ENCODE data around the gene DPY30.

DNA sequence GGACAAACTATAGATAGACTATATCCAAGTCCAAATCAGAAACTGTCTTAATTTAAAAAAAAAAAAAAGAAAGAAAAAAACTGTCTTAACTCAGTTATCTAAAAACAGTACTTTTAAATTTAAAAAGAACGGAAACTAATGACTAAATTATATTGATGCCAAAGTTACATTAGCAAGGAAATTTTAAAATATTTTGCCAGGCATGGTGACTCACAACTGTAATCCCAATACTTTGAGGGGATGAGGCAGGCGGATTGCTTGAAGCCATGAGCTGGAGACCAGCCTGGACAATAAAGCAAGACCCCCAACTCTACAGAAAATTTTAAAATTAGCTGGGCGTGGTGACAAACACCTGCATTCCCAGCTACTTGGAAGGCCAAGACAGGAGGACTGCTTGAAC is 59.6 kb downstream of the DPY30 start:
- TF ChIP-seq, protein P1, sequence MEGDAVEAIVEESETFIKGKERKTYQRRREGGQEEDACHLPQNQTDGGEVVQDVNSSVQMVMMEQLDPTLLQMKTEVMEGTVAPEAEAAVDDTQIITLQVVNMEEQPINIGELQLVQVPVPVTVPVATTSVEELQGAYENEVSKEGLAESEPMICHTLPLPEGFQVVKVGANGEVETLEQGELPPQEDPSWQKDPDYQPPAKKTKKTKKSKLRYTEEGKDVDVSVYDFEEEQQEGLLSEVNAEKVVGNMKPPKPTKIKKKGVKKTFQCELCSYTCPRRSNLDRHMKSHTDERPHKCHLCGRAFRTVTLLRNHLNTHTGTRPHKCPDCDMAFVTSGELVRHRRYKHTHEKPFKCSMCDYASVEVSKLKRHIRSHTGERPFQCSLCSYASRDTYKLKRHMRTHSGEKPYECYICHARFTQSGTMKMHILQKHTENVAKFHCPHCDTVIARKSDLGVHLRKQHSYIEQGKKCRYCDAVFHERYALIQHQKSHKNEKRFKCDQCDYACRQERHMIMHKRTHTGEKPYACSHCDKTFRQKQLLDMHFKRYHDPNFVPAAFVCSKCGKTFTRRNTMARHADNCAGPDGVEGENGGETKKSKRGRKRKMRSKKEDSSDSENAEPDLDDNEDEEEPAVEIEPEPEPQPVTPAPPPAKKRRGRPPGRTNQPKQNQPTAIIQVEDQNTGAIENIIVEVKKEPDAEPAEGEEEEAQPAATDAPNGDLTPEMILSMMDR (IDR thresholded peaks at IDR 0.05), result no peak
- TF ChIP-seq EP300 (IDR thresholded peaks at IDR 0.05) (no peak), POLR2A (IDR thresholded peaks at IDR 0.05) (no peak), POLR2AphosphoS5 (IDR thresholded peaks at IDR 0.05) (no peak)
